ENCODE results near the gene BCLAF1.
"Not testable (repeated sequence)": the region's sequence is repeated elsewhere in the genome, so short reads cannot be mapped to it uniquely, and the experiment has no call there.

Gene BCLAF1

DNA sequence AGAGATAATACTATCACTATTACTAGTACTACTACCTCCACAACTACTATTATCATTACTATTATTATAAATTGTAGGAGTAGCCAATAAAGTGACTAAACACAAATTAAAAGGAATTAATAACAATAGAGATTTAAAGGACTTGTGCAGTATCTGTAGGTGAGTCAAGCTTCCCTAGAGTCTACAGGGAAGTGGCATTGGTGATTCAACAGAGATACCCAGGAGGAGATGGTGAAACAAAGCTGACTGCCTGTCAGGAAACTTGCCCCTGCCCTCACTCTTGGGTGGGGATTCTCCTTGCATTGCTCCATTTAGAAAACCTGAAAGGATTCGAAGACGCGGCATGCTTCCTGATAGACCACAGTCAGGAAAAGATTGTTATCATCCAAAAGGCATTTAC lies 23.3 kb upstream of the BCLAF1 start:
- Histone ChIP-seq H3K79me2 (ENCODE audit: insufficient read depth, low read length) (no peaks in the 10 kb centered on the region), H3K36me3 (ENCODE audit: insufficient read depth, low read length) (no peaks in the 10 kb centered on the region), H3K27me3 (ENCODE audit: insufficient read depth, low read length) (no peaks in the 10 kb centered on the region), H3K9me3 (ENCODE audit: low read length) (no peaks in the 10 kb centered on the region), H3K9me2 (ENCODE audit: low read depth, low read length) (no peaks in the 10 kb centered on the region), H3K4me2 (ENCODE audit: low read length) (no peak overlapping the region), H3F3A (ENCODE audit: insufficient read depth, low read length) (no peaks in the 10 kb centered on the region), H3K4me3 (ENCODE audit: low read depth, low read length, poor library complexity, severe bottlenecking) (no peak overlapping the region), H4K20me1 (ENCODE audit: insufficient read depth, low read length) (no peaks in the 10 kb centered on the region), H2AFZ (ENCODE audit: low read length) (no peak overlapping the region), H3K27ac (ENCODE audit: low read depth, low read length, poor library complexity, severe bottlenecking) (no peak overlapping the region), H3K9ac (ENCODE audit: low read length) (no peak overlapping the region), H3K4me1 (ENCODE audit: insufficient read depth, low read length, severe bottlenecking) (no peaks in the 10 kb centered on the region)
- no peak for TF ChIP-seq EZH2 (IDR thresholded peaks at IDR 0.05; ENCODE audit: borderline replicate concordance, low read length)
- TF ChIP-seq, protein P1, sequence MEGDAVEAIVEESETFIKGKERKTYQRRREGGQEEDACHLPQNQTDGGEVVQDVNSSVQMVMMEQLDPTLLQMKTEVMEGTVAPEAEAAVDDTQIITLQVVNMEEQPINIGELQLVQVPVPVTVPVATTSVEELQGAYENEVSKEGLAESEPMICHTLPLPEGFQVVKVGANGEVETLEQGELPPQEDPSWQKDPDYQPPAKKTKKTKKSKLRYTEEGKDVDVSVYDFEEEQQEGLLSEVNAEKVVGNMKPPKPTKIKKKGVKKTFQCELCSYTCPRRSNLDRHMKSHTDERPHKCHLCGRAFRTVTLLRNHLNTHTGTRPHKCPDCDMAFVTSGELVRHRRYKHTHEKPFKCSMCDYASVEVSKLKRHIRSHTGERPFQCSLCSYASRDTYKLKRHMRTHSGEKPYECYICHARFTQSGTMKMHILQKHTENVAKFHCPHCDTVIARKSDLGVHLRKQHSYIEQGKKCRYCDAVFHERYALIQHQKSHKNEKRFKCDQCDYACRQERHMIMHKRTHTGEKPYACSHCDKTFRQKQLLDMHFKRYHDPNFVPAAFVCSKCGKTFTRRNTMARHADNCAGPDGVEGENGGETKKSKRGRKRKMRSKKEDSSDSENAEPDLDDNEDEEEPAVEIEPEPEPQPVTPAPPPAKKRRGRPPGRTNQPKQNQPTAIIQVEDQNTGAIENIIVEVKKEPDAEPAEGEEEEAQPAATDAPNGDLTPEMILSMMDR (IDR thresholded peaks at IDR 0.05; ENCODE audit: low read length): no peak

- Histone ChIP-seq H3K4me3 (ENCODE audit: low read depth, low read length, poor library complexity, severe bottlenecking) (no peak overlapping the region), H3K9ac (ENCODE audit: low read length) (no peak overlapping the region), H3K27me3 (ENCODE audit: insufficient read depth, low read length) (no peaks in the 10 kb centered on the region), H3K4me1 (ENCODE audit: insufficient read depth, low read length, severe bottlenecking) (no peaks in the 10 kb centered on the region), H3F3A (ENCODE audit: insufficient read depth, low read length) (no peaks in the 10 kb centered on the region), H3K79me2 (ENCODE audit: insufficient read depth, low read length) (no peaks in the 10 kb centered on the region), H3K27ac (ENCODE audit: low read depth, low read length, poor library complexity, severe bottlenecking) (no peak overlapping the region), H3K4me2 (ENCODE audit: low read length) (no peak overlapping the region), H2AFZ (ENCODE audit: low read length) (no peak overlapping the region), H3K36me3 (ENCODE audit: insufficient read depth, low read length) (no peaks in the 10 kb centered on the region), H4K20me1 (ENCODE audit: insufficient read depth, low read length) (no peaks in the 10 kb centered on the region), H3K9me3 (ENCODE audit: low read length) (no peaks in the 10 kb centered on the region), H3K9me2 (ENCODE audit: low read depth, low read length) (no peaks in the 10 kb centered on the region)
- TF ChIP-seq, protein P1 (IDR thresholded peaks at IDR 0.05; ENCODE audit: low read length): no peak
- no peak for TF ChIP-seq EZH2 (IDR thresholded peaks at IDR 0.05; ENCODE audit: borderline replicate concordance, low read length)
Measured at GRCh38 chr6:136309729-136310311, 20.2 kb upstream of the BCLAF1 start.

GRCh38 chr6:136309171-136309570 lies 19.5 kb upstream of the BCLAF1 start:
- no peak overlapping the region for H2AFZ ChIP-seq (ENCODE audit: low read length)

GRCh38 chr6:136308469-136308868 lies 18.8 kb upstream of the BCLAF1 start:
- H3K36me3 ChIP-seq (ENCODE audit: insufficient read depth, low read length): not testable (repeated sequence)

More at GRCh38 chr6:136309171-136309570, 19.5 kb upstream of the BCLAF1 start:
- Histone ChIP-seq H3K27ac (ENCODE audit: low read depth, low read length, poor library complexity, severe bottlenecking) (no peak overlapping the region), H4K20me1 (ENCODE audit: insufficient read depth, low read length) (no peaks in the 10 kb centered on the region), H3K27me3 (ENCODE audit: insufficient read depth, low read length) (no peaks in the 10 kb centered on the region), H3K79me2 (ENCODE audit: insufficient read depth, low read length) (no peaks in the 10 kb centered on the region), H3K9me2 (ENCODE audit: low read depth, low read length) (no peaks in the 10 kb centered on the region), H3K9ac (ENCODE audit: low read length) (no peak overlapping the region), H3K36me3 (ENCODE audit: insufficient read depth, low read length) (no peaks in the 10 kb centered on the region), H3K9me3 (ENCODE audit: low read length) (no peaks in the 10 kb centered on the region), H3K4me2 (ENCODE audit: low read length) (no peak overlapping the region), H3F3A (ENCODE audit: insufficient read depth, low read length) (no peaks in the 10 kb centered on the region), H3K4me3 (ENCODE audit: low read depth, low read length, poor library complexity, severe bottlenecking) (no peak overlapping the region), H3K4me1 (ENCODE audit: insufficient read depth, low read length, severe bottlenecking) (no peaks in the 10 kb centered on the region)
- TF ChIP-seq, protein P1 (IDR thresholded peaks at IDR 0.05; ENCODE audit: low read length): no peak
- TF ChIP-seq EZH2 (IDR thresholded peaks at IDR 0.05; ENCODE audit: borderline replicate concordance, low read length): no peak

More at GRCh38 chr6:136308469-136308868, 18.8 kb upstream of the BCLAF1 start:
- not testable (repeated sequence) for H3K27me3 ChIP-seq (ENCODE audit: insufficient read depth, low read length); H2AFZ ChIP-seq (ENCODE audit: low read length); H4K20me1 ChIP-seq (ENCODE audit: insufficient read depth, low read length); H3K4me3 ChIP-seq (ENCODE audit: low read depth, low read length, poor library complexity, severe bottlenecking); H3K9ac ChIP-seq (ENCODE audit: low read length); H3F3A ChIP-seq (ENCODE audit: insufficient read depth, low read length); H3K4me2 ChIP-seq (ENCODE audit: low read length); H3K79me2 ChIP-seq (ENCODE audit: insufficient read depth, low read length); H3K9me3 ChIP-seq (ENCODE audit: low read length); H3K27ac ChIP-seq (ENCODE audit: low read depth, low read length, poor library complexity, severe bottlenecking); H3K4me1 ChIP-seq (ENCODE audit: insufficient read depth, low read length, severe bottlenecking); H3K9me2 ChIP-seq (ENCODE audit: low read depth, low read length)
